ENCODE measurements around the gene SECISBP2L. TPM values are rescaled to one million over a fixed set of nuclear protein-coding genes. Genes with fewer than 3 reads are reported as not detected.

The SECISBP2L gene
- total RNA-seq, 5 donors from 2014 or later (not counting 1 experiment from before 2014, with no cell fraction given): 46.8 to 62.5 (median 48.7) TPM

DNA sequence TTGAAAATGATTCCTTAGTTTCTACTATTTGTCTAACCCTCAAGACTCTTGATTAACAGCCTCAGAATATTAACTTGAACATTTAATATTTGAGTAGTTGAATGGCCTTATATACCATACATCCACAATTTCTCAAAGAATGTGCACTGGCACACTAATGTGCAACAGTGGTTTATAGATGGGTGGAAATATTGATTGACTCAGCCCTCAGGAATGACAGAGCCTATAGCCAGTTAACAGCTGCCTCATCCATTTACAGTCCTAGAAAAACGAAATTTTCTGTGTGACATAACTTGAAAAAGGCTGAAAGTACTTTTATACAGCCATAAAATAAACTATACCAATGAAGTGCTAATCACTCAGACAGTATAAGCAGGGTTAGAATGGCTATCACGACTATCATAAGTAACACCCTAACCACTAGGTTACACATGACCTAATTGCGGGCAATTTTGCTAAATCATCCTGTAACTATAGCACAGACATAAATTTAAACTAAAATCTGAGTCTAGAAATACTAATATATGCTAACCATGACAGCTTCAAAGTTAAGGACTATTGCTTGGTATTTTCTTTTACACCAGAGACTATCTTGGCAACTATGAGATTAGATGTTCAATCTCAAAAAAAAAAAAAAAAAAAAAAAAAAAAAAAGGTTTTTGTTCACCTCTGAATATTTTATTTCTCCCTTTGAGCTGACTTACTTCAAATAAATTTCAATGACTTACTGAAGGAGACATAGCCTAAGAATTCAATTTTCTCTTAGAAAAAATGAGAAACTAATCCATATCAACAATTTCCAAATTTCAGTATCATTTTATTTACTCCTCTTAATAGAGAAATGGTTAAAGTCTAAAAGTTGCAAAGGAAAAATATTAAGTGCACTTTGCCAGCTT is 9.3 kb downstream of the SECISBP2L start:
- H3K4me1 Mint-ChIP-seq: peaks cover 30 to 49% (median 43%) of the 10 kb centered on the region in 3 donors
- ChIA-PET POLR2A (interaction anchor here (0.5 to 1.3 kb wide), 3 partner anchors 9 to 1600 kb away, joined by 5 to 10 read pairs (median 9); partner anchors contain the start of gene SECISBP2L (in 1 of the 2)), CTCF (interaction anchor here in 1 of 2 donors (0.6 kb wide), 1 partner anchor 61 kb away, joined by 5 read pairs; no protein-coding TSS in a partner anchor)
- no peaks in the 10 kb centered on the region for H3K27me3 Mint-ChIP-seq
- Histone ChIP-seq H3K4me1 (ENCODE audit: control insufficient read depth in 1 of 2, extremely low read depth in 1 of 2, insufficient read depth in 2 of 2, low read length in 2 of 2) (no peaks in the 10 kb centered on the region), H3K27ac (ENCODE audit: low read length) (no peak overlapping the region), H3K9me3 (no peaks in the 10 kb centered on the region), H3K36me3 (ENCODE audit: control insufficient read depth in 2 of 2, extremely low read depth in 1 of 2, insufficient read depth in 1 of 2, low read length in 1 of 2) (peaks cover 0 to 24% of the 10 kb centered on the region in 2 donors), H3K4me3 (ENCODE audit: control insufficient read depth in 1 of 2, extremely low read depth in 1 of 2, low read length in 1 of 2) (no peak overlapping the region), H3K27me3 (replicated peaks in 1 of 2; ENCODE audit: control insufficient read depth in 2 of 2, extremely low read depth in 1 of 2, insufficient read depth in 2 of 2, low read length in 1 of 2) (no peaks in the 10 kb centered on the region)
- DNase-seq (peak in 2 of 35 experiments; percentile 3 to 41), ATAC-seq (replicated peaks in 1 of 4) (peak in 2 of 4 experiments; percentile 31 to 52)
- H3K4me3 Mint-ChIP-seq: no peak overlapping the region
- WGBS (ENCODE audit: insufficient coverage): 80% methylated on average over 1 of the region's 3 CpGs
- no peaks in the 10 kb centered on the region for H3K9me3 Mint-ChIP-seq
- H3K27ac Mint-ChIP-seq: no peak overlapping the region
- peaks cover 30% of the 10 kb centered on the region for H3K36me3 Mint-ChIP-seq

DNA sequence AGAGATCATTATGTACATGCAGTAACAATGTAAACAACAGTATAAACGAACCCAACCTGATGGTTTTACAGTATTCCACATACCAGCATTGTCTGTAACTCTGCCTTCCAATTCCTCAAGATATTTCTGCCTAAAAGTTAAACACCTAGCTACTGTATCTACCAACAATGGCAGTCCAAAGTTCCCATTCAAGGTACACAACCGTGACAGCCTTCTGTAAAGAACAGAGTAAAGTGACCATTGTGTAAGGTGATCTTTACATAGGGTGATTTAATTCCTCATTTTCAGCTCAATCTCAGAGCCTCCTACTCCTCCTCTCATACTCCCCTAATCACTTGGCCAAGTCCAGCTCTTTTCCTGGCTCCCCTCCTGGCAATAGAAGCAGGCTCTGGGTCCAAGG is 10.4 kb downstream of the SECISBP2L start:
- CTCF ChIA-PET: no interaction called here
- H3K9me3 Mint-ChIP-seq: no peaks in the 10 kb centered on the region
- H3K27ac ChIP-seq (ENCODE audit: low read length): no peak overlapping the region
- H3K36me3 Mint-ChIP-seq: peaks cover 25% of the 10 kb centered on the region
- H3K9me3 ChIP-seq: no peaks in the 10 kb centered on the region
- 88% methylated on average over 1 of the region's 2 CpGs for WGBS (ENCODE audit: insufficient coverage)
- no peaks in the 10 kb centered on the region for H3K27me3 Mint-ChIP-seq
- no peaks in the 10 kb centered on the region for H3K4me1 ChIP-seq (ENCODE audit: control insufficient read depth in 1 of 2, extremely low read depth in 1 of 2, insufficient read depth in 2 of 2, low read length in 2 of 2)
- H3K27me3 ChIP-seq (replicated peaks in 1 of 2; ENCODE audit: control insufficient read depth in 2 of 2, extremely low read depth in 1 of 2, insufficient read depth in 2 of 2, low read length in 1 of 2): no peaks in the 10 kb centered on the region
- POLR2A ChIA-PET: no interaction called here
- DNase-seq (no peak), ATAC-seq (replicated peaks in 1 of 4) (no peak)
- no peak overlapping the region for H3K4me3 ChIP-seq (ENCODE audit: control insufficient read depth in 1 of 2, extremely low read depth in 1 of 2, low read length in 1 of 2)
- no peak overlapping the region for H3K4me3 Mint-ChIP-seq
- peaks cover 21 to 39% (median 34%) of the 10 kb centered on the region in 3 donors for H3K4me1 Mint-ChIP-seq
- H3K36me3 ChIP-seq (ENCODE audit: control insufficient read depth in 2 of 2, extremely low read depth in 1 of 2, insufficient read depth in 1 of 2, low read length in 1 of 2): peaks cover 0 to 24% of the 10 kb centered on the region in 2 donors
- no peak overlapping the region for H3K27ac Mint-ChIP-seq

DNA sequence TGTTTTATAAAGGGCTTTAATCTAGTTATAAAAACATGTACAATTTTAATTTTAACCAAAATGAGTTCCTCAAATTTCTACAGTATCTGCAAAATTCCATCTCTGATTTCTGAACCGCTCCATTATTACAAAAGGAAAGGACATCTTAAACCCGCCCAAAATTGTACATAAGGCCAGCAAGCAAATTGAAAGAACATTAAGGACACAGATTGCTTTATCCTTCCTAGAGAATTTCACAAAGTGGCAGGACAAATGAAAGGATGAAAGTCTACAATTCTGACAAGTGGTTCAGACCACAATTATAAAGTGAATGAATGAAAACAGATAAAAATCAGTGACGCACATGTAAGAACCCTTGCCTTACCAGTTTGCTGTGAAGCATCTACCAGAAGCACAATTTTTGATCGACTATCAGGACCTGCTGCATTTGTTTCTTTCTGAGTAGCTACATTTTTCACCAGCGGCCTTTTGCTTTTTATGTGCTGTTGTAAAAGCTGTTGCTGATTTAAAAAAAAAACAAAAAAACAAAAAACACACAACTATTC is 13.6 kb downstream of the SECISBP2L start:
- no peaks in the 10 kb centered on the region for H3K27me3 ChIP-seq (replicated peaks in 1 of 2; ENCODE audit: control insufficient read depth in 2 of 2, extremely low read depth in 1 of 2, insufficient read depth in 2 of 2, low read length in 1 of 2)
- no peak overlapping the region for H3K4me3 ChIP-seq (ENCODE audit: control insufficient read depth in 1 of 2, extremely low read depth in 1 of 2, low read length in 1 of 2)
- H3K9me3 ChIP-seq: no peaks in the 10 kb centered on the region
- H3K9me3 Mint-ChIP-seq: no peaks in the 10 kb centered on the region
- ATAC-seq (replicated peaks in 1 of 4) (no peak), DNase-seq (no peak)
- no peaks in the 10 kb centered on the region for H3K27me3 Mint-ChIP-seq
- peaks cover 4 to 18% (median 15%) of the 10 kb centered on the region in 3 donors for H3K4me1 Mint-ChIP-seq
- H3K4me1 ChIP-seq (ENCODE audit: control insufficient read depth in 1 of 2, extremely low read depth in 1 of 2, insufficient read depth in 2 of 2, low read length in 2 of 2): no peaks in the 10 kb centered on the region
- no peak overlapping the region for H3K27ac Mint-ChIP-seq
- peaks cover 0 to 31% of the 10 kb centered on the region in 2 donors for H3K36me3 ChIP-seq (ENCODE audit: control insufficient read depth in 2 of 2, extremely low read depth in 1 of 2, insufficient read depth in 1 of 2, low read length in 1 of 2)
- H3K4me3 Mint-ChIP-seq: no peak overlapping the region
- no CpG with 5 or more reads among the region's 5 CpGs for WGBS (ENCODE audit: insufficient coverage)
- H3K27ac ChIP-seq (ENCODE audit: low read length): no peak overlapping the region
- POLR2A ChIA-PET: no interaction called here
- H3K36me3 Mint-ChIP-seq: peaks cover 45% of the 10 kb centered on the region
- CTCF ChIA-PET: no interaction called here

DNA sequence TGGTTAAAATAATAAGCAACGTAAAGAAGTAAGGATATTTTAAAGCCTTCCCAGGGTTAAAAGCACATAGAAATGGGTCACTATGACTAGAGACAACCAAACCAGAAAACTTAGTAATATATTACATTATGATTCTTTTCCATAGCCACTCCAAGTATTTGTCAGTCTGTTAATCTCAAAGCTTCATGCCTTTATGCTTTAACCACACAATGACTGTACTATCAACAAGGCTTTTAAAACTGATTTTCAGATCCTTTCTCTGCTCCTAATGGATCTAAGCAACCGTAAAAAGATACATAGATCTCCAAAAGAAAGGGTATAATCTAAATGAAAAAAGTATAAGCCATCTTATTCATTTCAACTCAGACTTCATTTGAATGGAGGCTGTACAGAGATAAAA is 14.4 kb downstream of the SECISBP2L start:
- ATAC-seq (replicated peaks in 1 of 4): no peak
- no CpG with 5 or more reads among the region's 2 CpGs for WGBS (ENCODE audit: insufficient coverage)
- POLR2A ChIA-PET: interaction anchor here in 1 of 2 donors (0.6 kb wide), 1 partner anchor 866 kb away, joined by 3 read pairs; no protein-coding TSS in a partner anchor
- H3K27ac ChIP-seq (ENCODE audit: low read length): no peak overlapping the region
- no peaks in the 10 kb centered on the region for H3K9me3 Mint-ChIP-seq
- no peak overlapping the region for H3K4me3 Mint-ChIP-seq
- no peak overlapping the region for H3K4me3 ChIP-seq (ENCODE audit: control insufficient read depth in 1 of 2, extremely low read depth in 1 of 2, low read length in 1 of 2)
- H3K36me3 ChIP-seq (ENCODE audit: control insufficient read depth in 2 of 2, extremely low read depth in 1 of 2, insufficient read depth in 1 of 2, low read length in 1 of 2): peaks cover 0 to 33% of the 10 kb centered on the region in 2 donors
- no peaks in the 10 kb centered on the region for H3K27me3 ChIP-seq (replicated peaks in 1 of 2; ENCODE audit: control insufficient read depth in 2 of 2, extremely low read depth in 1 of 2, insufficient read depth in 2 of 2, low read length in 1 of 2)
- DNase-seq: no peak
- CTCF ChIA-PET: no interaction called here
- H3K9me3 ChIP-seq: no peaks in the 10 kb centered on the region
- peaks cover 47% of the 10 kb centered on the region for H3K36me3 Mint-ChIP-seq
- H3K4me1 Mint-ChIP-seq: peaks cover 0 to 14% (median 7%) of the 10 kb centered on the region in 3 donors
- no peak overlapping the region for H3K27ac Mint-ChIP-seq
- H3K27me3 Mint-ChIP-seq: no peaks in the 10 kb centered on the region
- no peaks in the 10 kb centered on the region for H3K4me1 ChIP-seq (ENCODE audit: control insufficient read depth in 1 of 2, extremely low read depth in 1 of 2, insufficient read depth in 2 of 2, low read length in 2 of 2)

DNA sequence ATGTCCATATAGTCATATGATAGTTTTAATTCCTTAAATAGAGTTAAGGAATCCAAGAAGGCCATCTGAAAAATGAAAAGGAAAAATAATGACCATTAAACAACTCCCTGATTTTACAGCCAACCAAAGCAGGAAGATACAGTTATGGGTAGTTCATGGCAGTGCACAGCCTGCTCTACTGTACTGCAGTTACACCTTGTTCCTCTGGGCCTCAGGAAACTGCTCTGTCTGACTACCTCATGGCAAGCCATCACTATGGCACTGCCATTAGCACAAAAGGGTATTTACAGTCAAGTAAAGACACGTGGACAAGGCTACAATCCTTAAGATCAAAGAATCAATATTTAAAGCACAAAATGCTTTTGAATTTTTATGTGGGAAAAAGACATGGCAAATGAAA is 19.5 kb downstream of the SECISBP2L start:
- WGBS (ENCODE audit: insufficient coverage): no CpG with 5 or more reads among the region's 1 CpG
- Mint-ChIP-seq H3K27me3 (no peaks in the 10 kb centered on the region), H3K27ac (no peak overlapping the region), H3K36me3 (peaks cover 61% of the 10 kb centered on the region), H3K4me3 (no peak overlapping the region), H3K9me3 (no peaks in the 10 kb centered on the region), H3K4me1 (peaks cover 0 to 4% (median 0%) of the 10 kb centered on the region in 3 donors)
- Histone ChIP-seq H3K27ac (ENCODE audit: low read length) (no peak overlapping the region), H3K9me3 (no peaks in the 10 kb centered on the region), H3K36me3 (ENCODE audit: control insufficient read depth in 2 of 2, extremely low read depth in 1 of 2, insufficient read depth in 1 of 2, low read length in 1 of 2) (peaks cover 0 to 15% of the 10 kb centered on the region in 2 donors), H3K27me3 (replicated peaks in 1 of 2; ENCODE audit: control insufficient read depth in 2 of 2, extremely low read depth in 1 of 2, insufficient read depth in 2 of 2, low read length in 1 of 2) (no peaks in the 10 kb centered on the region), H3K4me3 (ENCODE audit: control insufficient read depth in 1 of 2, extremely low read depth in 1 of 2, low read length in 1 of 2) (no peak overlapping the region), H3K4me1 (ENCODE audit: control insufficient read depth in 1 of 2, extremely low read depth in 1 of 2, insufficient read depth in 2 of 2, low read length in 2 of 2) (no peaks in the 10 kb centered on the region)
- CTCF ChIA-PET: no interaction called here
- POLR2A ChIA-PET: no interaction called here
- no peak for DNase-seq
- no peak for ATAC-seq (replicated peaks in 1 of 4)

DNA sequence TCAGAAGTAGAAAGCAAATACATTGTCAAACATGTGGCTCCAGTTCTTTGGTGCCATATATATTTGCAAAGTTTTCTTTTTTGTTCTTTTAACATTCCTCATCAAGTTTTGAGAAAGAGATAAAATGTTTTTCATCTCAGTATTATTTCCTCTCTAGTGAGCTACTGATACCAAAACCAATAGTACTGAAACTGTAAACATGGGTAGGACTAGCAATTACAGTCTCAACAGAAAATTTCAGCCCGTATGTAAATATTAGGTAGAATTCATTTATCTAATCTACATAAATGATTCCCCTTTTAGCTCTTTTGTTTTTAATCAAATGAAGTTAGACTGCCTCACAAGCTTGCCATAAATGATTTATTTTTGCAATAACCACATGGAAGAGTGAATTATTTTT is 21.4 kb downstream of the SECISBP2L start:
- POLR2A ChIA-PET: no interaction called here

More for the DNA sequence above, 21.4 kb downstream of the SECISBP2L start:
- peaks cover 66% of the 10 kb centered on the region for H3K36me3 Mint-ChIP-seq
- peaks cover 0 to 7% (median 2%) of the 10 kb centered on the region in 3 donors for H3K4me1 Mint-ChIP-seq
- Histone ChIP-seq H3K4me3 (ENCODE audit: control insufficient read depth in 1 of 2, extremely low read depth in 1 of 2, low read length in 1 of 2) (no peak overlapping the region), H3K27me3 (replicated peaks in 1 of 2; ENCODE audit: control insufficient read depth in 2 of 2, extremely low read depth in 1 of 2, insufficient read depth in 2 of 2, low read length in 1 of 2) (no peaks in the 10 kb centered on the region), H3K36me3 (ENCODE audit: control insufficient read depth in 2 of 2, extremely low read depth in 1 of 2, insufficient read depth in 1 of 2, low read length in 1 of 2) (peaks cover 0 to 28% of the 10 kb centered on the region in 2 donors), H3K9me3 (no peaks in the 10 kb centered on the region), H3K27ac (ENCODE audit: low read length) (no peak overlapping the region), H3K4me1 (ENCODE audit: control insufficient read depth in 1 of 2, extremely low read depth in 1 of 2, insufficient read depth in 2 of 2, low read length in 2 of 2) (no peaks in the 10 kb centered on the region)
- no peaks in the 10 kb centered on the region for H3K27me3 Mint-ChIP-seq
- DNase-seq (no peak), ATAC-seq (replicated peaks in 1 of 4) (no peak)
- CTCF ChIA-PET: no interaction called here
- no peak overlapping the region for H3K4me3 Mint-ChIP-seq
- WGBS (ENCODE audit: insufficient coverage): no CpG with 5 or more reads among the region's 1 CpG
- no peak overlapping the region for H3K27ac Mint-ChIP-seq
- H3K9me3 Mint-ChIP-seq: no peaks in the 10 kb centered on the region
